ENCODE measurements around the gene PRIM2.
"Not testable (repeated sequence)": the region's sequence is repeated elsewhere in the genome, so short reads cannot be mapped to it uniquely, and the experiment has no call there.

DNA sequence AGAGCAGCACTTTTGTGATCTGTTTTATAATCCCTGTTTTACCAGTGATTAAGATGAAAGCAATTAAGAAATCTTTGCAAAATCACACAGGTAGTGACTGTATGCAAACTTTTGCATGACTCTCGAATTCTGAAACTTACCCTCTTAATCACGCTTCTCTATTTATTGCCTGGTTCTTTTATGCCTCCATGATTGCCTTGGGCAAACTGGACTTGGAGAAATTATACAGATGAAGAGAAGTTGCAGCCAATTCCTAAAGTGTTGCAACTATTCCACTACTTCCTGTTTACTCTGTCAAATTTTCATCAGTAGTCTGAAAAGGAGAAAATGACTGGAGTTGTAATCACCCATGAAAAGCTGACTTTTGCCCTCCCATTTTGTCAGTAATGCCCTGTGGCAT, 205.8 kb downstream of the PRIM2 start:
- TF ChIP-seq, protein P1, sequence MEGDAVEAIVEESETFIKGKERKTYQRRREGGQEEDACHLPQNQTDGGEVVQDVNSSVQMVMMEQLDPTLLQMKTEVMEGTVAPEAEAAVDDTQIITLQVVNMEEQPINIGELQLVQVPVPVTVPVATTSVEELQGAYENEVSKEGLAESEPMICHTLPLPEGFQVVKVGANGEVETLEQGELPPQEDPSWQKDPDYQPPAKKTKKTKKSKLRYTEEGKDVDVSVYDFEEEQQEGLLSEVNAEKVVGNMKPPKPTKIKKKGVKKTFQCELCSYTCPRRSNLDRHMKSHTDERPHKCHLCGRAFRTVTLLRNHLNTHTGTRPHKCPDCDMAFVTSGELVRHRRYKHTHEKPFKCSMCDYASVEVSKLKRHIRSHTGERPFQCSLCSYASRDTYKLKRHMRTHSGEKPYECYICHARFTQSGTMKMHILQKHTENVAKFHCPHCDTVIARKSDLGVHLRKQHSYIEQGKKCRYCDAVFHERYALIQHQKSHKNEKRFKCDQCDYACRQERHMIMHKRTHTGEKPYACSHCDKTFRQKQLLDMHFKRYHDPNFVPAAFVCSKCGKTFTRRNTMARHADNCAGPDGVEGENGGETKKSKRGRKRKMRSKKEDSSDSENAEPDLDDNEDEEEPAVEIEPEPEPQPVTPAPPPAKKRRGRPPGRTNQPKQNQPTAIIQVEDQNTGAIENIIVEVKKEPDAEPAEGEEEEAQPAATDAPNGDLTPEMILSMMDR (IDR thresholded peaks at IDR 0.05; ENCODE audit: poor library complexity, severe bottlenecking): not testable (repeated sequence)
- not testable (repeated sequence) for TF ChIP-seq RAD21 (conservative IDR thresholded peaks at IDR 0.05); EZH2 (IDR thresholded peaks at IDR 0.05; ENCODE audit: borderline replicate concordance, insufficient read depth, low read length, poor library complexity, severe bottlenecking); EP300 (conservative IDR thresholded peaks at IDR 0.05; ENCODE audit: poor library complexity, severe bottlenecking); MXI1 (conservative IDR thresholded peaks at IDR 0.05; ENCODE audit: poor library complexity, severe bottlenecking); TAF1 (IDR thresholded peaks at IDR 0.05; ENCODE audit: low read depth)

Measured in neural cell (in vitro differentiated cells).